ENCODE measurements around the gene TIE1.

The TIE1 gene

GRCh38 chr1:43274125-43274803, 26.5 kb upstream of the TIE1 start:
- DNase-seq (ENCODE audit: low read depth): no peak

DNA sequence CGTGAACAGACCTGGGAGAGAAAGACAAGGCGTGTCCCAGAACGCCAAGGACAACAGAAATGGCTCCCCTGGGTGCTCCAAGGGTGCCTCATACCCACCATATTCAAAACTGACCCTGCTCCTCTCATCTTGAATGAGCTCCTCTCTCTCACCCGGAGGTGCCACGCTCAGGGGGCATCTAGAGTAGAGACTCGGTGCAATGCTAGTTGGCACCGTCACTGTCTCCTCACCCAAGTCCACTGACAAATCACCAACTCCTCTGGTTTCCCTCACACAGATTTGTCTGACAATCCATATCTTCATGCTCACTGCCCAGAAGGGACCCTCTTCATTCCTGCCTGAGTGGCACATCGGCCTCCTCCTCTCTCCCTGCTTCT, 26.0 kb upstream of the TIE1 start:
- no peak for DNase-seq (ENCODE audit: low read depth)

- DNase-seq (ENCODE audit: low read depth): no peak
Measured at GRCh38 chr1:43275826-43276620, 24.8 kb upstream of the TIE1 start.

DNA sequence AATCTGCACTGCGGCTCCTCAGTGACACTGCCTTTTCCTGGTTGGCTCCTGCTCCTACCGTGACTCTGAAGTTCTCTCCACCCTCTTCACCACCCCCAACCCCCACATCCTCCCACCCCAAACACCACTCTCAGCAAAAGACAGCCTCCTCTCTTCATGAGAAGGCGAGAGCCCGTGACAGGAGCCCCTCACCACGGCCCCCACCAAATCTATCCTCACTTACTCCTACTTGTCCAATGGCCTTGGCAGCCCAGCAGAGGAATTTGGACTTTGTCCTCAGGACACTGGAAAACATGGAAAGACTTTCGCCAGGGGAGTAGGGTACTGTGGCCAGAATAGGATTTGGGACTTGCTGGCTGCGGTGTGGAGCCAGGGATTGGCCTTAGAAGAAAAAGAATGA, 24.1 kb upstream of the TIE1 start:
- DNase-seq (ENCODE audit: low read depth): no peak

DNA sequence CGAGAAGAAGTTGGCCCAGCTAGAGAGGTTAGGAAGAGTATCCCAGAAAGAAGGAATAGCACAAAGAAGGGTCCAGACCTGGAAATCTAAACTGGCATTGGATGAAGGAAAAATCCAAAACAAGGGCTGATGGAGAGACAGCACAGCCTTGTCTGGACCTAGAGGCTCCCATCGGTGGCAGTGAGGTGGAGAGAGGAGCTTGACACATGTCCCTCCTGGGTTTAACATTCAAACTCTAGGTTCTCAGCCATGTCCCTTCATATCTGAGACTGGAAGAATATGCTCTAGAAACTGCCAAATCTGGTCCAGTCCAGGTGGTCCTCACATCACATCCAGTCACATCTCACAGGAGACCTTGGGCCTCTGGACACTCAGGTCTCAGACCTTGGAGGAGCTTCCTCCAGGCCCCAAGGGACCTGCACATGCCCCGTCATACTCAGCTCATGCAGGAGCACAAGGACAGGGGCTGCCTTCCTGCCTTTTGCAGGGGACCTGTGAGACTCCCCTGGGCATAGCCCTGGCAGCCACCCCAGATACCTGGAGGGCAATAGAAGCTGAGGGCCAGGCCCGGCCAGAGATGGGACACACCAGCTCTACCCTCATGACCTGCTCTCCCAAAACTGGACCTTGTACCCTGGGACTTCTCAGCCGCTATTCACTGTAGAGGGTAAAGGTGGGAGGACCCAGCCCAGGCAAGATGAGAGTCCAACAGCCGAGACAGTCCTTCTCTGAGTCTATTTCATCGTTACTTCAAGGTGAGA, 23.5 kb upstream of the TIE1 start:
- DNase-seq (ENCODE audit: low read depth): no peak

- no peak for DNase-seq (ENCODE audit: low read depth)
Measured at GRCh38 chr1:43279161-43279560, 21.6 kb upstream of the TIE1 start.

DNA sequence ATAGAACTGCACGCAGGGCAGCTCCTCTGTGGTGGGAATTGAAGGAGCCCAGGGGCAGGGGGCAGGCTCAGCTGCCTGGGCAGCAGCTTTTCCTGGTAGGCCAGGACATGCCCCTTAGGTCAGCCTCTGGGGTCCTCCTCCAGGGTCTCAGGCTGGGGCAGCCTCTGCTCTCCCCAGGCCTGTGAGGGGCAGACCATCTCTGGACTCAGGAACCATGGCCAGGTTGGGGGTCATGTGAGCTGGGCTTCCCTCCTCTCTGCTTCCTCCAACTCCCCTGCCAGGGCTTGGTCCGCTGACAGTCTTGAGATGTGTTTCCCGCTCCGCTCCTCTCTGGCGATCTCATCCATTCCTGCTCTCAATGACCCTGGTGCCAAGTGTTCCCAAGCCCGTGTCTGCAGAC, 21.1 kb upstream of the TIE1 start:
- no peak for DNase-seq (ENCODE audit: low read depth)

- no peak for DNase-seq (ENCODE audit: low read depth)
Measured at GRCh38 chr1:43280692-43281091, 20.1 kb upstream of the TIE1 start.

- no peak for DNase-seq (ENCODE audit: low read depth)
Measured at GRCh38 chr1:43282220-43283195, 18.3 kb upstream of the TIE1 start.

DNA sequence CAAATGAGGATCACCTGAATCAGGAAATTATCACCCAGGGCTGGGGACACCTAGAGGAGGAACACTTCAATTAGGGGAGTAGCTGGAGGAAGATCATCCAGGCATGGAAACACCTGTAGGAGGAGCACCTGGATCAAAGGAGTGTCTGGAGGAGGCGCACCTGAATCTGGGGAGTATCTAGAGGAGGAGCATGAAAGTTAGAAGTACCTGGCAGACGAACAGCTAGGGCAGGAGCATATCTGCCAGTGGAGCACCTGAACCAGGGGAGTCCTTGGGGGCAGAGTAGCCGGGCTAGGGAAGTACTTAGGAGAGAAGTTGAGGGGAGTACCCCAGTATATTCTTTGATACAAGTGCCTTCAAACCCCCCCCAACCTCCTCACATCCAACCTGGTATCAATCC, 16.7 kb upstream of the TIE1 start:
- no peak for DNase-seq (ENCODE audit: low read depth)

DNA sequence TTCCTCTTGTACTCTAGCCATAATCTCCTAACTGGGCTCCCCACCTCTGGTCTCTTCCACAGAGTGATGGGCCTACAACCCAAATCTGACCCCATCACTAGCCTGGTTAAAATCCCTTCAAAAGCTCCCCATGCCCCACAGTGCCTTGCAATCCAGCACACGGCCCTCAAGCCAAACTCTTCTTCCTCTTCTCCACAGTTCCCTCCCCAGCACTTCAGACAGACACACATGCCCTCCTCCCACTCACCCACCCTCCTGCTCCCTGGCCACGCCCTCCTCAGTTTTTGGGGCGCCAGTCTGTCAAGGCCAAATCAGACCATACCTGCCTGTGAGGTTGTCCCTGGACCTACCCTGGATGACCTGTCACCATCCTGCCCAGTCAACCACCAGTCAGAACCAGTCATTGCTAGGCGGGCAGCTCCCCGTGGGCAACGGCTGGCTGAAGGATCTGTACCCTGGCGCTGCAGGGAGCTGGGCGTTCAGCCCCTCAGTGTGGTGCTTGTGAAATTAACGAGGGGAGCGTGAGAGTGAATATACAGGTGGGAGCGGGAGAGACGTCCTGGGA, 16.2 kb upstream of the TIE1 start:
- no peak for DNase-seq (ENCODE audit: low read depth)

DNA sequence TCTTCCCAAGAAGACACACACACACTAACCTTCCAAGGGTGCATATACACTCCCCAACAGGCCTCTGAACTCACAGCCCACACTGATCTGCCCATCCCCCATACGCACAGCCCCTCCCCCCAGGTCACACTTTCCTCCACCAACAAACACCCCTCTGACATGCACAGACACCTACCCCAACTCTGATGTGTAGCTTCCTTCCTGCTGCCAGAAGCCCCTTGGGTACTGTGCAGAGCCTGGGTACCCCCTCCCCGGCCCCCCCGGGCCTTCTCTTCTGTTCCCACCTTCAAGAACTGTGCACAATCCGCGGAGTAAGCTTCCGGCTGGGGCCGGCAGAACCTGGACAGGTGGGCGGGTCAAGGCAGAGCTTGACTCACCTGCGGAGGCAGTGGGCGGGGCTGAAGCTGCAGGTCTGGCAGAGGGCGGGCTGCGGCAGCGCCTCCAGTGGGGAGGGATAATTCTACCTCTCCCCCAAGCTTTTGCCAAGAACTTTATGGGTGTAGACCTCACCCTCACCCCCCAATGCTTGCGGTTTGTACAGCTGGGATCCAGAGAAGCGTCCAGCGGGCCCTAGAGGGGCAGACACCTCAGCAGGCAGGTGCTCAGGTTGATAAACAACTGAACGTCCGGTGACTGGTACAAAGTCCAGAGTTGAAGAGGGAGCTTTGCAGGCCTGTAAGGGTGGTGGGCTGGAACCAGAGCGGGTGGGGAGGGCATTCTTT, 15.4 kb upstream of the TIE1 start, which contains the start of gene C1orf210:
C1orf210 (minus strand) TSS at position 313 of the 722 bp plus-strand sequence. CDS start 2,311 bp downstream, outside the sequence.
- DNase-seq (ENCODE audit: low read depth): no peak

GRCh38 chr1:43286115-43286514, 14.7 kb upstream of the TIE1 start:
- DNase-seq (ENCODE audit: low read depth): no peak

DNA sequence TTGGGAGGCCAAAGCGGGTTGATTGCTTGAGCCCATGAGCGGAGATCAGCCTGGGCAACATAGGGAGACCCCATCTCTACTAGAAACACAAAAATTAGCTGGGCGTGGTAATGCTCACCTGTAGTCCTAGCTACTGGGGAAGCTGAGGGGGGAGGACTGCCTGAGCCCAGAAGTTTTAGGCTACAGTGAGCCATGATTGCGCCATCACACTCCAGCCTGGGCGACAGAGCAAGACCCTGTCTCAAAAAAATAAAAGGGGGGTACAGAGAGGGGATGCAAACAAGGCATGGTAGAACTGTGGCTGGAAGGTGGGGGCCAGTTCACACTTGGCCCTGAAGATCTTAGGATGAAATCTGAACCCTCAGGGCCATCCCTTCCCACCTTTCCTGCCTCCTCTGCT, 14.2 kb upstream of the TIE1 start:
- DNase-seq (ENCODE audit: low read depth): no peak

DNA sequence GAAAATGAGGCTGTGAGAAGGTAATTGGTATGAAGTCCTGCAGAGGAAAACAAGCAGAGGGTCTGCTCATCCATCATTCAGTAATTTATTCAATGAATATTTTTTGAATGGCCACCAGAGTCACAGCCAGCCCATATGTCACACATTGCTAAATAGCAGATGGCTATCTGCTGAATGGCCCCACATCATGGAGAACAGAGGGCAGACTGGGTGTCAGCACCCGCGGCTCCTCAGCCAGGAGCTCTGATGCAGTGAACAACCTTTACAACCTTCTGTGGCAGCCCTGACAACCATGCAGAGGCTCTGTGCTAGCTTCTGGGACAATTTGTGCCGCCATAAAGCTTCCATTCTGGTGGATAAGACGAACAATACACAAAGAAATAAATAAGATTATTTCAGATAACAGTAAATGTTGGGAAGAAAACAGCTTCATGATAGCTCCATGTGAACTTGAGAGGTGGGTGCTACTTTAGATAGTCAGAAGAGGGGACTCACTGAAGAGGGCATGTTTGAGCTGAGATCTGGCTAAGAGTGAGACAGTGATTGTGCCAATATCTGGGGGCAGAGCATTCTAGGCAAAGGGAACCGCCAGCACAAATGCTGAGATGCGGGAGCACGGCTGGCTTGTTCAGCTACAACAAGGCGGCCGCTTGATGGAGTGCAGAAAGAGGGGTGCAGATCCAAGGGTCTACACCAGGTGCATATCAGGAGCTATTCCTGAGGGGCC, 12.6 kb upstream of the TIE1 start:
- no peak for DNase-seq (ENCODE audit: low read depth)

GRCh38 chr1:43288785-43289706, 11.7 kb upstream of the TIE1 start:
- DNase-seq (ENCODE audit: low read depth): no peak

GRCh38 chr1:43292216-43292615, 8.6 kb upstream of the TIE1 start:
- no peak for DNase-seq (ENCODE audit: low read depth)

GRCh38 chr1:43292679-43293078, 8.1 kb upstream of the TIE1 start:
- DNase-seq (ENCODE audit: low read depth): no peak

DNA sequence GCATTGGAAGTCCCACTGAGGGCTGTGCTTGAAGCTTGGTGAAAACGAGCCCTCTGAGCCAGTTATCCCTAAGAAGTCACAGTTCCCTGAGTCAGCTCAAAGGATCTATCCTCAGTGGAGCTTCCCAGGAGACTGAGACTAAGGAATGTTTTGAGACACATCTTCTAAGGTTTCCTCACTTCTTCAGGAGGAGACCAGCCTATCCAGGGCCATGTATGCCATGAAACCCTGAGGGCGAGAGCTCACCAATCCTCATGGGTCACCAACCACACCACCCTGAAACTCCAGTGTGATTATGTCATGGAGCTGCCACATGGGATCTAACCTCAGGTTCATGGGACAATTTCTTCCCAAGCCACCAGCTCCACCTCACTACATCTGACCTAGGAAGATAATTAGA, 7.6 kb upstream of the TIE1 start:
- no peak for DNase-seq (ENCODE audit: low read depth)
